Parathyroid adenoma (tissue), 2 donors: ENCODE measurements around the gene ZNF8.

Source experiments
- H2AFZ ChIP-seq: fragments of 300-600 bp; sonication (generic); one replicate; pipeline ENCODE4 v1.7.0; 2017; ENCODE audit warnings: antibody characterized with exemption, mild to moderate bottlenecking
- H3K27ac ChIP-seq: fragments of 300-600 bp; sonication (generic); one replicate; pipeline ENCODE4 v1.7.0; 2017
- H3K27me3 ChIP-seq: fragments of 300-600 bp; sonication (generic); one replicate; pipeline ENCODE4 v1.7.0; 2017; ENCODE audit warnings: low read length; ENCODE audit not compliant: control insufficient read depth, insufficient read depth
- H3K36me3 ChIP-seq: fragments of 300-600 bp; sonication (generic); one replicate; pipeline ENCODE4 v1.7.0; 2017; ENCODE audit warnings: low read length; ENCODE audit not compliant: control insufficient read depth, insufficient read depth
- H3K4me1 ChIP-seq: fragments of 300-600 bp; sonication (generic); one replicate; pipeline ENCODE4 v1.7.0; 2017; ENCODE audit warnings: control low read depth
- H3K4me2 ChIP-seq: fragments of 300-600 bp; sonication (generic); one replicate; pipeline ENCODE4 v1.7.0; 2017; ENCODE audit warnings: low read length
- H3K4me3 ChIP-seq: fragments of 300-600 bp; sonication (generic); one replicate; pipeline ENCODE4 v1.7.0; 2017; ENCODE audit warnings: low read depth, low read length
- H3K79me2 ChIP-seq: fragments of 300-600 bp; sonication (generic); one replicate; pipeline ENCODE4 v1.7.0; 2017; ENCODE audit warnings: control low read depth
- H3K9ac ChIP-seq: fragments of 300-600 bp; sonication (generic); one replicate; pipeline ENCODE4 v1.7.0; 2017; ENCODE audit warnings: mild to moderate bottlenecking
- H3K9me3 ChIP-seq: fragments of 300-600 bp; sonication (generic); one replicate; pipeline ENCODE4 v1.7.0; 2017; ENCODE audit warnings: low read length; ENCODE audit not compliant: control insufficient read depth
- TF ChIP-seq, protein P1 (sequence below): fragments of 300-600 bp; sonication (generic); IDR thresholded peaks from one replicate; pipeline ENCODE4 v1.7.0; 2017; ENCODE audit warnings: antibody characterized with exemption, mild to moderate bottlenecking
- donor health status: primary hyperparathyroidism.

The ZNF8 gene

DNA sequence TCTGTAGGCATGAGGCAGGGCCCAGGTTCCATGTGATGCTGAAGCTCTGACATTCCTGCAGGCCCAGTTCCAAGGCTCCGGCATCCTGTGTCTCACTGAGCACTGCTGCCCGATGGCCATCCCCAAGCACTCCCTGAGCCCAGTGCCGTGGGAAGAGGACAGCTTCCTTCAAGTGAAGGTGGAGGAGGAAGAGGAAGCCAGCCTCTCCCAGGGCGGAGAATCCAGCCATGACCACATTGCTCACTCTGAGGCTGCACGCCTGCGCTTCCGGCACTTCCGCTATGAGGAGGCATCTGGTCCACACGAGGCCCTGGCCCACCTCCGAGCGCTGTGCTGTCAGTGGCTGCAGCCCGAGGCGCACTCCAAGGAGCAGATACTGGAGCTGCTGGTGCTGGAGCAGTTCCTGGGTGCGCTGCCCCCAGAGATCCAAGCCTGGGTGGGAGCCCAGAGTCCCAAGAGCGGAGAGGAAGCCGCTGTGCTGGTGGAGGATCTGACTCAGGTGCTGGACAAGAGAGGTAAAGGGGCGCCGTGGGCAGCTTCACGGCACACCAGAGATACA lies 56.0 kb downstream of the ZNF8 start:
- Histone ChIP-seq H3K4me2 (no peak overlapping the region), H3K9me3 (no peaks in the 10 kb centered on the region), H3K27me3 (no peaks in the 10 kb centered on the region), H3K79me2 (peaks cover 19% of the 10 kb centered on the region), H3K4me3 (no peak overlapping the region), H3K4me1 (no peaks in the 10 kb centered on the region), H3K9ac (no peak overlapping the region), H3K27ac (no peak overlapping the region), H3K36me3 (no peaks in the 10 kb centered on the region), H2AFZ (no peak overlapping the region)
- TF ChIP-seq, protein P1, sequence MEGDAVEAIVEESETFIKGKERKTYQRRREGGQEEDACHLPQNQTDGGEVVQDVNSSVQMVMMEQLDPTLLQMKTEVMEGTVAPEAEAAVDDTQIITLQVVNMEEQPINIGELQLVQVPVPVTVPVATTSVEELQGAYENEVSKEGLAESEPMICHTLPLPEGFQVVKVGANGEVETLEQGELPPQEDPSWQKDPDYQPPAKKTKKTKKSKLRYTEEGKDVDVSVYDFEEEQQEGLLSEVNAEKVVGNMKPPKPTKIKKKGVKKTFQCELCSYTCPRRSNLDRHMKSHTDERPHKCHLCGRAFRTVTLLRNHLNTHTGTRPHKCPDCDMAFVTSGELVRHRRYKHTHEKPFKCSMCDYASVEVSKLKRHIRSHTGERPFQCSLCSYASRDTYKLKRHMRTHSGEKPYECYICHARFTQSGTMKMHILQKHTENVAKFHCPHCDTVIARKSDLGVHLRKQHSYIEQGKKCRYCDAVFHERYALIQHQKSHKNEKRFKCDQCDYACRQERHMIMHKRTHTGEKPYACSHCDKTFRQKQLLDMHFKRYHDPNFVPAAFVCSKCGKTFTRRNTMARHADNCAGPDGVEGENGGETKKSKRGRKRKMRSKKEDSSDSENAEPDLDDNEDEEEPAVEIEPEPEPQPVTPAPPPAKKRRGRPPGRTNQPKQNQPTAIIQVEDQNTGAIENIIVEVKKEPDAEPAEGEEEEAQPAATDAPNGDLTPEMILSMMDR: no peak

DNA sequence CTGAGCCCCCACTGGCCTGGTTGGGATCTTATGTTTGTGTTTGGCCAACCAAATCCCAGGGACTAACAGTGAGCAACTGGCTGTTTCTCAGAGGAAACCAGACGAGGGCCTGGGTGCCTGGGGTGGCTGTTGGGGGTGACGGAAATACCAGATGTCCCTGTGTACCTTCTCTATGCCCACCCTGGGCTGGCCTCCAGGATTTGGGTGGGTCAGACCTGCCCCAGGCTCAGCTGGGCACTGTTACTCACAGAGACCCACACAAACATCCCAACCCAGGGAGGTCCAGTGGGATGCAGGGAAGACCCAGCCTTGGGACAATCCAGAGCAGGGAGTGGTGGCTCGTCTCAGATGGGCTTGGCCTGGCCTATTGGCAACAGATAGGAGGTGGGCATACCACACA lies 56.9 kb downstream of the ZNF8 start:
- H3K79me2 ChIP-seq: peaks cover 16% of the 10 kb centered on the region
- H3K4me1 ChIP-seq: no peaks in the 10 kb centered on the region
- H3K9me3 ChIP-seq: no peaks in the 10 kb centered on the region
- H3K9ac ChIP-seq: no peak overlapping the region
- H3K4me2 ChIP-seq: no peak overlapping the region
- TF ChIP-seq, protein P1: no peak
- no peaks in the 10 kb centered on the region for H3K36me3 ChIP-seq
- no peak overlapping the region for H2AFZ ChIP-seq
- H3K27me3 ChIP-seq: no peaks in the 10 kb centered on the region
- no peak overlapping the region for H3K27ac ChIP-seq
- no peak overlapping the region for H3K4me3 ChIP-seq

DNA sequence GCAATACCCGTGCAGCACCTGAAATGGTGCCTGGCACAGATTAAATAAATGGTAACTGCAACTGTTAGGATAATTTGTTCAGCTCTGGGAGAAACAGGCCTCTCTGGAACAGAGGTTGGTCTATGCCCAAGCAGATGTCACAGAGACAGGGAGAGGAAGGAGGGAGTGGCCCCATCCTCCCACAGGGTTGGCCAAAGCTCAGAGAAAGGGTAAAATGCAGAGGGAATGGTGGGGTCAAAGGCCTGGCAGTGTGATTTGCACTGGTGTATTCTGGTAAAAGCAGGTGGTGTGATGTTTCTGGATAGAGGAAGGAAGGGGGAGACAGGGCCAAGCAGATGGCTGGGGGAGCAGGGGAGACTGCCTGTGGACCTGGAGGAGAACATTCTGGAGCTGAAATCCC lies 57.5 kb downstream of the ZNF8 start:
- H3K36me3 ChIP-seq: no peaks in the 10 kb centered on the region
- no peak overlapping the region for H2AFZ ChIP-seq
- TF ChIP-seq, protein P1: no peak

DNA sequence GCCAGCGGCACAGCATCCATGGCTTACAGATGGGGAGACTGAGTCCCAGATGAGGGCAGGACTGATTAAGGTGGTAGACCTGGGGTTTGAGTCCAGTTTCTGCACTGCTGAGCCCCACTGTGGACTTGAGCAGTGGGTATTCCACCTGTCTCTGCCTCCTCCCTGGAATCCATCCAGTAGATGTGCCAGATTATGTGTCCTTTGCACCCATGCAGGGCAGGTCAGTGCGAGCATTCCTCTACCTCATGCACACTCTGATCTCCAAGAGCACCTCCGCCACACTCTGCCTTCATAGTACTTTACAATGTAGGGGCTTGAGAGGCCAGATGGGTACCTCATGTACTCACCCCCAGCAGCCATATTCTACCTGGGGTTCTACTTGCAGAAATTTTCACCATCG lies 58.1 kb downstream of the ZNF8 start:
- TF ChIP-seq, protein P1: no peak

More for the DNA sequence above, 57.5 kb downstream of the ZNF8 start:
- H3K79me2 ChIP-seq: peaks cover 12% of the 10 kb centered on the region
- no peak overlapping the region for H3K4me2 ChIP-seq
- H3K4me1 ChIP-seq: no peaks in the 10 kb centered on the region
- H3K9me3 ChIP-seq: no peaks in the 10 kb centered on the region
- no peak overlapping the region for H3K9ac ChIP-seq
- H3K27me3 ChIP-seq: no peaks in the 10 kb centered on the region
- no peak overlapping the region for H3K27ac ChIP-seq
- no peak overlapping the region for H3K4me3 ChIP-seq

DNA sequence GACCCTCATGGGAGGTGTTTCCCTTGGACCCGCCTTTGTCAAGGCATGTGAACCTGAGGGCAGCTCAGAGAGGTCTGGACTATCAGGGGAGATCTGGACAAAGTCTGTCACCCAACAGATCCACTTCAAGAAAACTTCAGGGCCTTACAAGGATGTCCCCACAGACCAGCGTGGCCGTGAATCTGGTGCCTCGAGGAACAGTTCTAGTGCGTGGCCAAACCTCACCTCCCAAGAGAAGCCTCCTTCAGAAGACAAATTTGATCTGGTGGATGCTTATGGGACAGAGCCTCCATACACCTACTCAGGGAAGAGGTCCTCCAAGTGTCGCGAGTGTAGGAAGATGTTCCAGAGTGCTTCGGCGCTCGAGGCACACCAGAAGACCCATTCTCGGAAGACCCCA lies 59.6 kb downstream of the ZNF8 start:
- Histone ChIP-seq H3K27me3 (no peaks in the 10 kb centered on the region), H3K27ac (no peak overlapping the region), H3K4me1 (no peaks in the 10 kb centered on the region), H2AFZ (no peak overlapping the region), H3K9me3 (no peaks in the 10 kb centered on the region), H3K4me3 (no peak overlapping the region), H3K79me2 (peaks cover 9% of the 10 kb centered on the region), H3K36me3 (no peaks in the 10 kb centered on the region), H3K4me2 (no peak overlapping the region), H3K9ac (no peak overlapping the region)
- TF ChIP-seq, protein P1: no peak

More for the DNA sequence above, 58.1 kb downstream of the ZNF8 start:
- H3K4me1 ChIP-seq: no peaks in the 10 kb centered on the region
- H3K9me3 ChIP-seq: no peaks in the 10 kb centered on the region
- no peak overlapping the region for H3K4me2 ChIP-seq
- H3K4me3 ChIP-seq: no peak overlapping the region
- H2AFZ ChIP-seq: no peak overlapping the region
- no peaks in the 10 kb centered on the region for H3K27me3 ChIP-seq
- H3K36me3 ChIP-seq: no peaks in the 10 kb centered on the region
- H3K27ac ChIP-seq: no peak overlapping the region
- no peak overlapping the region for H3K9ac ChIP-seq
- peaks cover 15% of the 10 kb centered on the region for H3K79me2 ChIP-seq
